ENCODE data around the gene SCG5.

DNA sequence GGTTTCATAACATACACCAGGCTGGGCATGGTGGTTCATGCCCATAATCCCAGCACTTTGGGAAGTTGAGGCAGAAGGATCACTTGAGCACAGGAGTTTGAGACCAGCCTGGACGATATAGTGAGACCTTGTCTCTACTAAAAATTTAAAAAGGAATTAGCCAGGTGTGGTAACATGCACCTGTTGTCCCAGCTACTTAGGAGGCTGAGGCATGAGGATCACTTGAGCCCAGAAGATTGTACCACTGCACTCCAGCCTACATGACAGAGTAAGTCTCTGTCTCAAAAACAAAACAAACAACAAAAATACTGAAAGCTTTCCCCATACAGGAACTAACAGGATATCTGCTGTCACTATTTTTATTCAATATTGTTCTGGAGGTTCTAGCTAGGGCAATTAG lies 97.2 kb downstream of the SCG5 start:
- TF ChIP-seq EZH2 (IDR thresholded peaks at IDR 0.05; ENCODE audit: borderline replicate concordance, low read length), result no peak
- TF ChIP-seq, protein P1, sequence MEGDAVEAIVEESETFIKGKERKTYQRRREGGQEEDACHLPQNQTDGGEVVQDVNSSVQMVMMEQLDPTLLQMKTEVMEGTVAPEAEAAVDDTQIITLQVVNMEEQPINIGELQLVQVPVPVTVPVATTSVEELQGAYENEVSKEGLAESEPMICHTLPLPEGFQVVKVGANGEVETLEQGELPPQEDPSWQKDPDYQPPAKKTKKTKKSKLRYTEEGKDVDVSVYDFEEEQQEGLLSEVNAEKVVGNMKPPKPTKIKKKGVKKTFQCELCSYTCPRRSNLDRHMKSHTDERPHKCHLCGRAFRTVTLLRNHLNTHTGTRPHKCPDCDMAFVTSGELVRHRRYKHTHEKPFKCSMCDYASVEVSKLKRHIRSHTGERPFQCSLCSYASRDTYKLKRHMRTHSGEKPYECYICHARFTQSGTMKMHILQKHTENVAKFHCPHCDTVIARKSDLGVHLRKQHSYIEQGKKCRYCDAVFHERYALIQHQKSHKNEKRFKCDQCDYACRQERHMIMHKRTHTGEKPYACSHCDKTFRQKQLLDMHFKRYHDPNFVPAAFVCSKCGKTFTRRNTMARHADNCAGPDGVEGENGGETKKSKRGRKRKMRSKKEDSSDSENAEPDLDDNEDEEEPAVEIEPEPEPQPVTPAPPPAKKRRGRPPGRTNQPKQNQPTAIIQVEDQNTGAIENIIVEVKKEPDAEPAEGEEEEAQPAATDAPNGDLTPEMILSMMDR (conservative IDR thresholded peaks at IDR 0.05 in 1 of 2, IDR thresholded peaks at IDR 0.05 in 1 of 2; ENCODE audit: extremely low read depth in 1 of 2, insufficient read depth in 1 of 2, low read depth in 1 of 2, low read length in 2 of 2), result no peak

All from mammary epithelial cell (primary cell).